GM19239 (cell line): ENCODE results near the gene KDSR.
"Not testable (repeated sequence)": the region's sequence is repeated elsewhere in the genome, so short reads cannot be mapped to it uniquely, and the experiment has no call there.

Experiments
- DNase-seq: peaks from one replicate; pipeline ENCODE4 v3.0.0; 2011; ENCODE audit warnings: low spot score; ENCODE audit not compliant: insufficient read length
- FAIRE-seq: peaks from 2 replicates; lab custom pipeline; 2011; peaks lifted over from hg19 to GRCh38; lab: Jason Lieb, UNC

Gene KDSR

GRCh38 chr18:63366213-63367052, 573 bp downstream of the KDSR start:
- peak; percentile 48 for FAIRE-seq
- peak; percentile 43 for DNase-seq

- DNase-seq (peak; percentile 7), FAIRE-seq (peak; percentile 28)
Observed at GRCh38 chr18:63365876-63366212, 1.2 kb downstream of the KDSR start.

- FAIRE-seq (peak; percentile 52), DNase-seq (no peak)
Observed at GRCh38 chr18:63363951-63364350, 3.1 kb downstream of the KDSR start.

GRCh38 chr18:63363420-63363819, 3.6 kb downstream of the KDSR start:
- not testable (repeated sequence) for FAIRE-seq, DNase-seq

- DNase-seq, result no peak
Observed at GRCh38 chr18:63356272-63356896, 10.6 kb downstream of the KDSR start.

GRCh38 chr18:63350230-63350629, 16.8 kb downstream of the KDSR start:
- no peak for DNase-seq
- no peak for FAIRE-seq

More at GRCh38 chr18:63356272-63356896, 10.6 kb downstream of the KDSR start:
- no peak for FAIRE-seq

GRCh38 chr18:63348508-63349136, 18.4 kb downstream of the KDSR start:
- peak; percentile 70 for FAIRE-seq
- peak; percentile 3 for DNase-seq

GRCh38 chr18:63346480-63347183, 20.4 kb downstream of the KDSR start:
- no peak for DNase-seq
- FAIRE-seq, result no peak

GRCh38 chr18:63346031-63346430, 21.0 kb downstream of the KDSR start:
- DNase-seq, result no peak
- no peak for FAIRE-seq

GRCh38 chr18:63344918-63345317, 22.1 kb downstream of the KDSR start:
- DNase-seq (no peak), FAIRE-seq (no peak)

- DNase-seq, result no peak
- no peak for FAIRE-seq
Observed at GRCh38 chr18:63344263-63344662, 22.7 kb downstream of the KDSR start.

GRCh38 chr18:63342206-63342605, 24.8 kb downstream of the KDSR start:
- no peak for DNase-seq
- FAIRE-seq, result peak; percentile 49

- FAIRE-seq (peak; percentile 35), DNase-seq (no peak)
Observed at GRCh38 chr18:63339920-63340484, 27.0 kb downstream of the KDSR start.

GRCh38 chr18:63336366-63337099, 30.5 kb downstream of the KDSR start:
- no peak for DNase-seq
- FAIRE-seq, result no peak

GRCh38 chr18:63331105-63331504, 35.9 kb downstream of the KDSR start:
- FAIRE-seq, result no peak
- no peak for DNase-seq

- FAIRE-seq (no peak), DNase-seq (no peak)
Observed at GRCh38 chr18:63329431-63330145, 37.4 kb downstream of the KDSR start.

- DNase-seq (no peak), FAIRE-seq (no peak)
Observed at GRCh38 chr18:63326011-63326410, 41.0 kb downstream of the KDSR start.

- no peak for DNase-seq
- FAIRE-seq, result peak; percentile 4
Observed at GRCh38 chr18:63325086-63325686, 41.8 kb downstream of the KDSR start.
